Ureter (tissue), 1 donor: ENCODE data around the gene EMILIN3. TPM values are rescaled to one million over a fixed set of nuclear protein-coding genes. Genes with fewer than 3 reads are reported as not detected.

ENCODE experiments used
- DNase-seq: peaks from one replicate; pipeline ENCODE4 v3.0.0-alpha.2; 2020; ENCODE audit warnings: low spot score
- total RNA-seq: library from RNA; stranded (reverse); gene quantifications from one replicate; pipeline ENCODE4 v1.2.4, GENCODE V29; 2023
- donor health status: DM: yes; HTN: yes; CAD: no.

The EMILIN3 gene
- total RNA-seq, 1 donor from 2014 or later: 2.0 TPM

DNA sequence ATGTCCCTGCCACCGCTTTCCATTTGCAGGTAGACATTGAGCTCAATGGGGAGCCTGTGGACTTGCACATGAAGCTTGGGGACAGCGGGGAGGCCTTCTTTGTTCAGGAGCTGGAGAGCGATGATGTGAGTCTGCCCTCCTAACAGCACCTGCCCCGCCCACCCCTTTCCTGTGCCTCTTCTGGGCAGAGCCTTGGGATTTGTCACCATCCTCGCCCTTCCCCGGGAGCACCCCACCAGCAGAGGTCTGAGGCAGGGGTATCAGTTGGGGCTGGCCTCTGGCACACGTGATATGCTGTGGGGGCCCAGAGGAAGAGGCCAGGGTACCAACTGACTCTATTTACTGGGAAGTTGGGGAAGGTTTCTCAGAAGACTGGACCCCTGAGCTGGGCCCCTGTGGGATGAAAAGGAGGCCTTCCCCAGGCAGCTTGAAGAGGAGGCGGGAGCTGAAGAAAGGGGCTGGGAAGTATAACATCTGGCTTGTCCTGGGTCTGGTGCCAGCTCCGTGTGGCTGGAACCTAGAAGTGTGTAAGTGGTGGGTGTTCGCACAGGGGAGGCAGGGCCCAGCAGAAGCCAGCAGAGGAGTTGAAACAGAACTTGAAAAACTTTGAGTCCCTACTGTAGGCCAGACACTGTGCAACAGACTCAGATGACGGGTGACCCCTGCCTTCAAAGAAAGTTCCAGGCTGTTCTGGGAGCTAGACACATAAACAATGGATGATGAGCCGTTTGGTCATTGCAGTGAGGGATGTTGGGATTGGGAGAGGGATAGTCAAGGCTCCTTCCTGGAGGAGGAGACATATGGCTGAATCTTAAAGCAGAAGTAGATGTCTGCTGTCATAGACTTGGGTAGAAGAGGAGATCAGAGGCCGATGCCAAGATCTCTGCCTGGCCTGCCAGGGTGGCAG is 18.8 kb downstream of the EMILIN3 start:
- DNase-seq: no peak

DNA sequence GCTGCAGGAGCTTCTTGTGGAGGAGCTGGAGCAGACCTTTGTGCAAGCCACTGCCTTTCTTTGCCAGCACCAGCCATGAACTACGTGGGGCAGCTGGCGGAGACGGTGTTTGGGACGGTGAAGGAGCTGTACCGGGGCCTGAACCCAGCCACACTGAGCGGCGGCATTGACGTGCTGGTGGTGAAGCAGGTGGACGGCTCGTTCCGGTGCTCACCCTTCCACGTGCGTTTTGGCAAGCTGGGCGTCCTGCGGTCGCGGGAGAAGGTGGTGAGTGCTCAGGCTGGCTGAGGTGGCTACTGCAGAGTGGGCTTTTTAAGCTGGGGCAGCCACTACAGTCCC is 20.9 kb downstream of the EMILIN3 start:
- DNase-seq: no peak

DNA sequence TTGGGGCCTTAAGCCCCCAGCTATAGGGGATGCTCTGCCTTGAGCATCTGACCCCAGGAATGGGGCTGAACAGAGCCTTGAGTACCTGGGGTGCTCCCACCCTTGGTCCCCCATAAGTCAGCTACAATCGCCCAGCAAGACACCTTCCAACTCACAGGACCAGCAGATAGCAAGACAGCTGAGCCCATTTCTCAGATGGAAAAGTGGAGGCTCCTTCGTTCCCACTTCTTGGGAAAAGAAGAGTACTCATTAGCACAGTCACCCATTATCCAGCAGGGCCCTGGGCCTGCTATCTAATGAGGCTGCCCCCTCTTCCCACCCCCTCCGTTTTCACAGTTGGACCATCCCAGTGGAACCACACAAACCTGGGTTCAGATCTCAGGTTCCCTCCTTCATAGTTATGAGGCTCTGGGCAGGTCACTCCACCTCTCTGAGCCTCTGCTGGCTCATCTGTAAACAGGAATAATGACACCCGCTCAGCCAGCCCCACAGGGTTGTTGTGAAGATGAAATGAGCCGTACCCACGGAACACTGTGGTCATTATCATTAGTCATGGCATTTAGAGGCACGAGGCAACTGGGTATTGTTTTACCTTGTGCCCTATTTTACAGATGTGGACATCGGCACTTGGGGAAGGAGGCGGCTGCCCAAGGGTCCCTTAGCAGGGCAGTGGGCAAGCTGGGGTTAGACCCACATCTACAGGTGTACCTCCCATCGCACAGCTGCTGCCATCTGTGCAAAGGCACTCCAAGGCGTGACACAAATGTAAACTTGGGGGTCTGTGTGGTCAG is 21.5 kb downstream of the EMILIN3 start:
- no peak for DNase-seq

DNA sequence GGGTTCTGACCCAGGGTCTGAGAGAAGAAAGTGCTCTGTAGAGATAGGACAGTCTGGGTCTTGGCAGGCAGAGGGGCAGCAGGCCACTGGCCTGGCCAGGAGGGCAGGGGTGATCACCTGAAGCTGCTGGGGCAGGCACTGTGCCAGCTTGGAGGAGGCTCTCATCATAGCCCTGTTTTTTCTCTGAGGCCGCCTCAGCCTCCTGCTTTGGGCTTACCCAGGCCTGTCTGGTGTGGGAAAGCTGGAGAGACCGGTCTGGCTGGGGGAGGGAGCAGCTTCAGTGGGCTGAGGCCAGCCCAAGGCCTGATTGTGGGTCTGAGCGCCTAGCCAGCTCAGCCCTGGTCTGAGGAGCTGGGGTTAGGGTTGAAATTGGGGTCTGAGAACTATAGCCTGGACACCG is 22.1 kb downstream of the EMILIN3 start:
- peak; percentile 61 for DNase-seq

DNA sequence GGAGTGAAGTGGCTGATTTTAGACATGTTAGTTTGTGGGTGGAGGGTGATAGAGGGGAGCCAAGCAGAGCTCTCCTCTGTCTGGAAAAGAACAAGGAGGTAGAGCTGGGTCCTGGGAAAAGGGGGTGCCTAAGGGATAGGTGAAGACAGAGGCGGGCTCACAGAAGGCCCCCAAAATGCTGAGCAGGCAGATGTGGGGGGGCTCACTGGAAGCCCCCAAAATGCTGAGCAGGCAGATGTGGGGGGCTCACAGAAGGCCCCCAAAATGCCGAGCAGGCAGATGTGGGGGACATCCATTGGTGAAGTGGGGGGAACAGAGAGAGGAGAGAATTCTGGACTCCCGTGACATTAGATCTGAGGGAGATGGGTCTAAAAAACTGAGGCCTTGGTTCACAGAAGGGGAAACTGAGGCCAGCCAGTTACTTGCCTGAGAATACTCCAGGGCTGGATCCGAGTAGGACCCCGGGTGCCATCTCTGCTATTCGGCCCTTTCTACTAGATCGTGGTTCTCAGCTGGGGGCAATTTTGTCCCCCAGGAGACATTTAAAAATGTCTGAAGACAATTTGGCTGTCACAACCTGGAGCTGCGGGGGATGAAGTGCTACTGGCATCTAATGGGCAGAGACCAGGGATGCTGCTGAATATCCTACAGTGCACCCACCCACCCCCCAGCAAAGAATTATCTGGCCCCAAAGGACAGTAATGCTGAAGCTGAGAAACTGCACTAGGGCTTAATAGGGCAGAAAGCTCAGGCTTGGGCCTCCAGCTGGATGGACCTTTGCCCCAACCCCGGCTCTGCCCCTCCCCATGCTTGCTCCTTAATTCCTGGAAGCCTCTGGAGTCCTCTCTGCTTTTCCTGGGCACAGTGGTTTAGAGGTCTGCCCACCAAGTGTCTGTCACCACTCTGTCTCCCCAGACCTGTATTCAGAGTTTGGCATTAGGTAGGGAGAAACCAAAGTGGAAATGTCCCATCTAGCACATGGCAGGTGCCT is 23.8 kb downstream of the EMILIN3 start:
- DNase-seq: no peak

DNA sequence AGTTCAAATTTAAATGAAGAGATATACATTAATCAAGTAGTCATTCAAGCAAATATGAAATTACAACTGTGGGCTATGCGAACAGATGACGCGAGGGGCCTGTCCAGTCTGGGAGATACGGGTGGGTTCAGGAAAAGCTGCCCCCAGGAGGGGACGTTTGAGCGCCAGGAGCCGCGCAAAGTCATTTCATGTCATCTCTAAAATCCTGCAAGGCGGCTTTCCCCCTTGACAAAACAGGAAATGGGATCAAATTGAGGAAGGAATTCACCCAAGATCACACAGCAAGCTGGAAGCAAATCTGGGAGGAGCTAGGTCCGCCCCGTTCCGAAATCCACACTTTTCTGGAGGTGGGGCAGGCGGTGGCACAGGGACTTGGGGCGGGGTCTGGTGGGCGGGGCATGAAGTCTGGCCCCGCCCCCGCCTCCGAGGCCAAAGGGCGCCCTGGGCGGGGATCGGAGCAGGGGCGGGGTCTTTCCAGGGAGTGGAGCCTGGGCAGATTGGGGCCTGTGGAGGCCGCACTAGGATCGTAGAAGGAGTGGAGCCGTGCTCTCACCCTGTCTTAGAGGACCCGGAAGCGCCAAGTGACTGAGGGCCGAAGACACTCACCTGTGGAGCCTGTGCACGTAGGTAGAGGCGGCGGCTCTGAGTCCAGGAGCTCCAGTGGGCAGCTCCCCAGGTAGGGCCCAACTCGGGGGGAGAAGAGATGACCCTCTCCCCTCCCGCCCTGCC is 26.1 kb downstream of the EMILIN3 start, which contains the start of gene LPIN3:
LPIN3 (plus strand) TSS at position 495 of the 729 bp plus-strand sequence. CDS start 4,983 bp downstream, outside the sequence.
- peak; percentile 93 for DNase-seq

DNA sequence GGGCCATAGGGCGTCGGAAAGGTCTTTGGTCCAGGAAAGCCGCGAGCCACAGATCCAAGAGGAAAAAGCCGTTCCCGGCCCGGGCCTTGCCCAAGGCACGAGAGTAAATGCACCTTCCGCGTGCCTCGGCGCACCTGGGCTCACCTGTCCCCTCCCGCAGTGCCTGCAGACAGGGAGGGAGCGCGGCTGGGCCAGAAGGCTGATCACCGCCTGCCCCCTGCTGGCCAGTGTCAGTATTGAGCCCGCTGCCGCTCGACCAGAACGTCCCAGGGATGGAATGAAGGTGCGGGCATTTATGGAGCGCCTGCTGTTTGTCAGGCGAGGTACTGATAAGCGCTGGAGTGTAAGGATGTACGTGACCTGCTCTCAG is 26.7 kb downstream of the EMILIN3 start:
- DNase-seq: peak; percentile 93

DNA sequence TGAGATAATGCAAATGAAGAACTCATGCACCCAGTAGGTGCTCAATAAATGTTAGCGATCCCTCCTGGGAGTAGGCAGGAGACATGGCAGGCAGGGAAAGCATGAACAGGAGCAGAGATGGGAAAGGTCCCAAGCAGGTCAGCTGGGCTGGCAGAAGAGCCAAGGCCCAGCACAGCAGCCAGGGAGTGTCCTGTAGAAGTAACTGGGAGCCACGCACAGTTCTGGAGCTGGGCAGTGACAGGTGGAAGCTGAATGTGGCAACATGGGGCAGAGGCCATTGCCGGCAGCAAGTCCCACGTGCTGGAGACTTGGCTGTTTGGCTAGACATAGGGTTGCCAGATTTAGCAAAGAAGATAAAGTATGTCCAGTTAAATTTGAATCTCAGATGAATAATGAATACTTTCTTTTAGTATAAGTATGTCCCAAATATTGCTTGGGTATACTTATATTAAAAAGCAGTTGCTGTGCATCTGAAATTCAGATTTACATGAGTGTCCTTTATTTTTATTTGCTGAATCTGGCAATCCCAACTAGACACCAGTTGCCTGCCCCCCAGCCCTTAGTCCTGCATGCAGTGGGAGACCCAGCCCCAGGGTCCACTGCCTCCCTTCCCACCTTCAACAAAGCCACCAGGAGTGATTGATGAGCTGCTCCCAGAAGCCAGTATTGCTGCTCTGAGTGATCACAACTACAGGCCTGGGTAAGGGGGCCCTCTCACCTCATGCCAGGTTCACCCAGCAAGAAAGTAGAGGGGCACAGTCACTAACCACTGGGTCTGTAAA is 29.7 kb downstream of the EMILIN3 start:
- DNase-seq: no peak

DNA sequence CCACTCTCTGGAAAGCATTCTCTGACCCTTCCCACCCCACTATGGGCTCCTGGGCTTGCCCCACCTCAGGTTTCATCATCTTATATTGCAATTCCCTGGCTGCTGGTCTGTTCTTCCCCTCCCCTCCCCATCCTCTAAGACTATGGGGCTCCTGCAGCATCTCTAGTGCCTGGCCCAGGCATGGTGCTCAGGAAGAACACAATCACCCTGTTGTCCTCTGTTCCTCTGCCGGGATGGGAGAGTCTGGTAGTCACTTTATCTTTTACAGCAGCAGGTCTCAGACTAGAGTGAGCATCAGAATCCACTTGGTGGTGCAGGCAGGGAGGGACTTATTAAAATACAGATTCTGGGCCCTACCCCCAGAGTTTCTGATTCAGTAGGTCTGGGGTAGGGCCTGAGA is 31.0 kb downstream of the EMILIN3 start:
- DNase-seq: no peak

DNA sequence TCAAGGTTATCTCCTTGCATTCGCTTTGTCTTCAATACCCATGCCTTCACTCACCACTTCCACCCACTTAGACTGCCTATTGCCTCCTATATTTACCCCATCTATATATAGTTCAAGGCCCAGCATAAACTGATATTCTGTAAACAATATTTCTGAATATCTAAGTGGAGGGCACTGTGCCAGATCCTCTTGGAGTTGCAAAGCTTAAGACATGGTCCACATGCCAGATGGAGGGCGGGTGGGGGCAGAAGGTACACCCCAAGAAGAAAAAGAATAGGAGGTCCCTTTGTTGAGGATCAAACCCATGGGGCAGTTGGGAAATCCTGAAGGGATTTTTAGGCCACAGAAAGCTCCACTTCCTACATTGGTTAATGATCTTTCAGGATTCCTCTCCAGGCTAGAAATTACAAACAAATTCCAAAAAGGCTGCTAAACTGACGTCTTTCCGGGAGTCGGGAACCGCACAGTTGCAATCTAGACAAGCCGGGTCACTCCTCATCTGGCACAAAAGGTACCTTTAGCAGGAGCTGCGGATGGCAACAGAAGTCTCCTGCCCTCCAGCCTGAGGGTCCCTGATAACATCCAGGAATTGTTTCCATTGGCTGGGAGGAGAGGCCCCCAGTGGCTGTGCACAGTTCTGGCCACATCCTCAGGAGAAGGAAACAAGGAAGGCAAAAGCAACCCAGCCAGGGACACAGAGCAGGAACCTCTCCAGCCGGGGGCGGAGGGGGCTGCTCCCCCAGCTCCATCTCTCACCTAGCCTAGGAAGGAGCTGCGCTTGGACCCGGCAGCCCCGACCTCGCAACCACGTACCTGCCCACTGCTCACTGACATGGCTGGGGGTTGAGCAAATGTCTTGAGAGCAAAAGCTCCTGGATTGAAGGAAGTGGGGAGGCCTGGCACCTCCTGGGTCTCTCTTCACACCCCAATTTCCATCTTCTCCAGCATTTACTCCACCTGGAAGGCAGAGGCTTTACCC is 31.9 kb downstream of the EMILIN3 start:
- no peak for DNase-seq

DNA sequence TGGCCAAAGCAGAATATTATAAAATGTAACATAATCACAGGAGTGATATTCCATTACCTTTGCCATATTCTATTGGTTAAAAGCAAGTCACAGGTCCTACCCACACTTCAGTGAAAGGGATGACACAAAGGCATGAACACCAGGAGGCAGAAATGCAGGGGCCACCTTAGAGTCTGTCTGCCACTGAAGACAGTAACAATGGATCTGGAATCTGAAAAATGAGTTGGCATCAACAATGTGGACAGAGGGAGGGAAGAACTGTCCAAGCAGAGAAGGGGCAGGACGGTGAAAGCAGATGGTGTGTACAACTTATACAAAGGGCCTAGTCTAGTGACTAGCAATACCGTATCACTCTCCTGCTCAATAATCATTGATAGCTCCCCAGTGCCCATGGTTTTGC is 32.6 kb downstream of the EMILIN3 start:
- no peak for DNase-seq

DNA sequence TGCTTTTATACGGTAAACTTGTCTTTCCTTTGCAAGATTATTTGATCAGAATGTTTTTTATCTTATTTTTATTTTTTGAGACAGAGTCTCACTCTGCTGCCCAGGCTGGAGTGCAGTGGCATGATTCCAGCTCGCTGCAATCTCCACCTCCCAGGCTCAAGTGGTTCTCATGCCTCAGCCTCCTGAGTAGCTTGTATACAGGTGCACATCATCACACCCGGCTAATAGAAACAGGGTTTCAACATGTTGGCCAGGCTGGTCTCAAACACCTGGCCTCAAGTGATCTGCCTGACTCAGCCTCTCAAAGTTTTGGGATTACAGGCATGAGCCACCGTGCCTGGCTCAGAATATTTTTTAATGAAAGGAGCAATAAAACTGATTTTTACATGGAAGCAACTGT is 34.9 kb downstream of the EMILIN3 start:
- DNase-seq: no peak

DNA sequence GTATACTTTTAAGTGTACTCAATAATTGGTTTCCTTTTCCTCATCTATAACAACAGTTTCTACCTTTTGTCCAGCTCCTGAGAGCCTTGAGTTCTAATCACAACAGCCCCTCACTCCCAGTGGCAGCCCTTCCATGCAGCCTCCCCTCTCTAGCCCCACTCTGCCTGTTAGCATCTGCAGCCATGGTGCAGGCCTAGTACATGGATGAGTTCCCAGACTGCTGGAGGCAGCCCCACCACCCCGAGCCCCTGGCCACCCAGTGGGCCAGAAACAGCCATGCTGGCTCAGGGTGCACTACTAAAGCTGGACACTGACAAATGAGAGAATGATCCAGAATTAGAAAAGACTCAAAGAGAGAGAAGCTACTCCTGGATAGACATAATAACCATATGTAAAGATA is 35.7 kb downstream of the EMILIN3 start:
- DNase-seq: no peak

DNA sequence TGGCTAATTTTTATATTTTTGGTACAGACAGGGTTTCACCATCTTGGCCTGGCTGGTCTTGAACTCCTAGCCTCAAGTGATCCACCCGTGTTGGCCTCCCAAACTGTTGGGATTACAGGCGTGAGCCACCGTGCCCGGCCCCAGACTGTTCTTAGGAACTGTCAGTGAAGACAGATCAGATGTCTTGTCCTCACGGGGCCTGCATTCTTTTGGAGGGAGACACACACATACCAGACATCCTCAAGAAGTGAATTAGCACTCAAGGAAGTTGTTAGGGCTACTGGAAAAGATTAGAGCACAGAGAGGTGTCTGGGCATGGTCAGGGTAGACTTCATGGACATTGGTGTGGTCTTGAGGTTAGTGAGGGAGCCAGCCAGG is 36.3 kb downstream of the EMILIN3 start:
- DNase-seq: no peak

DNA sequence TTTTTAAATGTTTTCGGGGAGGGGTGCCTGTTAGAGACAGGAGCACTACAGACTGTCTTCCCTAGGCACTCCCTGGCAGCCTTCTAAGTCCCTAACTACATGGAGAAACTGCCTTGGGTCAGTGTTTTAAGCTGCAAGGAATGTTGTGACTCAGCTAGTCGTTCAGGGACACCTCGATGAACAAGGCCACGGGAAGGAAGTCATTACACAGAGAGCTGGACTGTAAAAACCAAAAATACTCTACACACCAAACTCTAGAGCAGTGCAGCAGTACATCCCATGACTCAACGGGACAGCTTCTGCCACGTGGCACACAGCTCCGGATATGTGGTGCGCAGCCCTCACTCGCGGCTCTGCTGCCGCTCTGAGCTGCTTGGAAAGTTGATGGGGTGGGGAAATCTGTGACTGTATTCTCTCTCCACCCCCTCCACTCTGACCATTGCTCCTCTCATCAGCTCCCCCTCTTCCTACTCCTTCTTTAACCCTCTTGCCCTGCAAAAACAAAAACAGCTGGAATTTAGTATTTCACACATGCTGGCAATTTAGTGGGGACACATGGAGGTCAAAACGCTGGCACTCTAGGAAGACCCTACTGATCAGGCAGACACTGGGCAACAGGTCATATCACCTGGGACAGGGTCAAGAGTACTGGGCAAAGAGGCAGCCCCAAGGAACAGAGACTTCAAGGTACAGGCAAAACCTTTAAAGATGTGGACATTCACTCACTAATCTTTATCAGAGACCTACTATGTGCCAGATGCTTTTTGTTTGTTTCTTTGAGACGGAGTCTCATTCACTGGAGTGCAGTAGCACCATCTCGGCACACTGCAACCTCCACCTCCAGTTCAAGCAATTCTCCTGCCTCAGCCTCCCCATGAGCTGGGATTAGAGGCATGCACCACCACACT is 36.9 kb downstream of the EMILIN3 start:
- peak; percentile 77 for DNase-seq

DNA sequence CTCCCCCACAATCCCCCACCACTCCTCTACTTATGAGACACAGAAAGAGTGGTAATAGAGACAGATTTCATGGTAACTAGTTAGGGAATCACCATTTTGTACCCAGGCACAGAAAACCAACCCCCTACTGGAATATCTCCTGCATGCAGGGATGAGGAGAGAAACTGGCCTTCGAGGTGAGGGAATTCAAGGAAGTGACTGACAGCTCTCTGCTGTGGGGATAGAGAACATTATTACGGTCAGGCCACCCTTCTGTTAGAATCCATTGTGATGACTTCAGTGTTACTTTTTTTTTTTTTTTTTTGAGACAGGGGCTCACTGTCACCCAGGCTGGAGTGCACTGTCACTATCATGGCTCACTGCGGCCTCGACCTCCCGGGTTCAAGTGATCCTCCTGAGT is 39.4 kb downstream of the EMILIN3 start:
- no peak for DNase-seq

DNA sequence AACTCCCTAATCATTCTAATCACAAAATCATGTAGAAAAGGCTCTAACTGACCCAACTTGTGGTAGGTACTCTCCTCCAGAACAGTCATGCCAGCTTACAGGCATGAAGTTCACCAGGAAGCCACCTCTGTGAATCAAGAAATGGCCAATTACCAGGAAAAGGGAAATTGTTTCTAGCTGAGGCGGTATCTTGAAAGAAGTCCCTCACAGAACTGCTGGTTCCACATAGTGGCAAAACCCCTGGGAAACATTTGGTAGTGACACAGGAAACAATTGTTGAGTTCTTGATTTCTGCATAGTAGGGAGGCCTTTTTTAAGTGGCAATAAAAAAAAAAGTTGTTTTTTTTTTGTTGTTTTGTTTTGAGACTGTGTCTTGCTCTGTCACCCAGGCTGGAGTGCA is 45.6 kb downstream of the EMILIN3 start:
- no peak for DNase-seq

DNA sequence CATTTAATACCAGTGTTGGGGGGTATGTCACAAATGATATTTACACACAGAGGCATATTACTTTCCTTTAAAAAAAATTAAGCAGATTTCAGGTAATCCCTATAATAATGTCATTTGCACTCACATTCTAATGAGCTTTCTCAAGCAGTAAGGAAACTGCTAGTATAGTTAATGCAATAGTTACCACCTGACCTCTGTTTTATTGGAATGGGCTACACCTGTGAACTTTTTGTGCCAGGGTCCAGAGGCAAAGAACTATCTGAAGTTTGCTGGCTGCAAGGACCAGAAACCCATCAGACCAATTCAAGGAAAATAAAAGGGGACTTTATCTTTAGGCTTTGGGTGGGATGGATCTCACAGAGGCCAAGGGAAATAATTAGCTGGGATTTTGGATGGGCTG is 46.2 kb downstream of the EMILIN3 start:
- no peak for DNase-seq
